HT-29 (cell line): ENCODE data around the gene NPC1L1. TPM values are rescaled to one million over a fixed set of nuclear protein-coding genes. Genes with fewer than 3 reads are reported as not detected.
A peak's percentile ranks its signal among the peaks of the same experiment; 100 is the strongest.

ENCODE experiments used
- DNase-seq: peaks from one replicate; pipeline ENCODE4 v3.0.0-alpha.2; 2015; ENCODE audit warnings: low spot score
- small RNA-seq: library from RNA; depleted of rRNA; stranded (forward); fragments of <200 nt; gene quantifications from one replicate; pipeline ENCODE3, GENCODE V24; 2014
- total RNA-seq: library from RNA; depleted of rRNA; stranded (reverse); fragments of >200 nt; shearing (Covaris generic); gene quantifications from 2 replicates; pipeline ENCODE4 v1.2.3, GENCODE V29; 2014; rRNA removed

NPC1L1 gene
- total RNA-seq, 1 experiment from 2014 or later: 0.31 TPM

DNA sequence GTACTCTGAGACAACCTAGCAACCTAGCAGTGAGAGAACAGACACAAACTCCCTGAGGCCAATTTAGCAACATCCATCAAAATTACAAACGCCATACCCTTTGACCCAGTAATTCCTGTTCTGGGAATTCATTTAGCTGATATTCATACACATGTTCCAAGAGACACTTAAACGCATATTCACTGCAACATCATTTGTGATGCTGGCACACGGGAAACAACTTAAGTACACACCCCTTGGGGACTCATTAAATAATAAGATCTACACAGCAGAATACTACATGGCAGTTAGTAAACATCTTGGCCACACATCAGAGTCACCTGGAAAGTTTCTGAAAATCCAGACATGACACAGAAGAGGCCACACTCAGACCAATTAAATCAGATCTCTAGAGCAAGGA, 68.3 kb downstream of the NPC1L1 start:
- peak; percentile 45 for DNase-seq

DNA sequence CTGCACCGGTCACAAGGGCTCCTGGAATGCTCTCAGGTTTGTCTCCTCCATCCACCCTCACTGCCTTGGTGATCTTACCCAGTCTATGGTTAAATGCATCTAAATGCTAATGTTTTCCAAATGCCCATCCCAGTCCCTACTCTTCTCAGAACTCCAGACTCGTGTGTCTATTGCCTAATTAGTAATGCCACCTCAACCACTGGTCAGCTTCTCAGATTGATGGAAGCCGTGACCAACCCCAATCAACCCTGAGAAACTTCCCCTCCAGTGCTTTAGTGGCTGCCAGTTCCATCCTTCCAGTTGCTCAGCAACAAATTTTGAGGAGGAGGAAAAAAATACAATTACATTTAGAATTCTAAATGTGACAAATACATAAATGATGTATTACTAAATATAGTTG, 69.3 kb downstream of the NPC1L1 start:
- DNase-seq: no peak

DNA sequence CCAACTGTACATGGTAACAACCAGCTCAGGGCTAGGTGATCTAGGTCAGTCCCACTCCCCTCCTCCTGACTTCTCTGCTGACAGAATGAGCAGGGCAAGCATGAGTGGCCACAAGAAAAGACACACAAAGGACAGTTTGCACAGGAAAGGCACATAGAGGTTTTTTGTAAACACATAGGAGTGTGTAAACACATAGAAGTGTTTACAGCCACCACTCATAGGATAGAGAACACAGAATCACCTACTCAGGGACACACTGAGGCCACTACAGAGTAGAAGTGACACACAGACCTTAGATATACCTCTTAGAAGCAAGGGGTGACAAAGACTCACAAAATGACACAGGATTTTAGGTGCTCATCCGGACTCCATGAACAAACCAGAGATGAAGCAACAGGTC, 69.7 kb downstream of the NPC1L1 start:
- DNase-seq: no peak

DNA sequence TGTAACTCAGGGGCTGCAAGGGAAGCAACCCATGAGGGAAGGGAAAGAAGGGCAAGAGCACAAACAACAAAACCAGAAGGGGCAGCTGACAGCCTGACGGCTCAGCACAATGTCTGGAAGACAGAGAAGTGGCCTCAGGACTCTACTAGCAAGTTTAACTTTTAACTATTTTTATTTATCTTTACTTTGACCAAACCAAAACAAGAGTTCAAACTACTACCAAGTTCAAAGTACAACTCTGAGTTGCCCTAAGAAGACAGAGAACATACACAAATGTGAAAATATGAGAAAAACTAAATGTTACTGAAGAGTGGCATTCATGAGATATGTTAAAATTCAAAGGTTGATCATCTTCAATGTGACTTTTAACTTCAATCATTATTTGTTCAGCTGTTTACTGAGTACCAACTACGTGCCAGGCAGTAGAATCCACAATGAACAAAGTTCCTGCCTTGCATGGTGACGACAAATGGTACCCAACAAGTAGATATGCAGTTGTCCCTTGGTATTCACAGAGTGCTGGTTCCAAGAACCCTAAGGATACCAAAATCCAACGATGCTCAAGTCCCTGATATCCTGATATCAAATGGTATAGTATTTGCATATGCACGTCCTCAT, 70.4 kb downstream of the NPC1L1 start:
- no peak for DNase-seq

DNA sequence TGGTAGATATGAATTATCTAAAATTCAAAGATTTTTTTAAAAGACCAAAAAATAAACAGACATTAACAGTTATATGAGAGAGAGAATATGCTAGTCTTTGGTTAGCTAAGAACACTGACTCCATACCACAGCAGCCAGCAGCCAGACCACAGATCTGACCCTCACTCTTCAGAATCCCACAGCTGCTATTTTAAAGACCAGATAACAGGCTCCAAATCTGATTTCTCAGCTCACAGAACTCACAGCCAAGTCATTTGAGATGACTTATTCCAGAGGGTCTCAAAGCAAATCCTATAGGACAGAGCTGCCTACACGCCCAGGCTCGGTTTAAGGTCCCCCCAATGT, 71.0 kb downstream of the NPC1L1 start:
- no peak for DNase-seq

- no peak for DNase-seq
Measured at GRCh38 chr7:44469461-44470134, 71.5 kb downstream of the NPC1L1 start.

DNA sequence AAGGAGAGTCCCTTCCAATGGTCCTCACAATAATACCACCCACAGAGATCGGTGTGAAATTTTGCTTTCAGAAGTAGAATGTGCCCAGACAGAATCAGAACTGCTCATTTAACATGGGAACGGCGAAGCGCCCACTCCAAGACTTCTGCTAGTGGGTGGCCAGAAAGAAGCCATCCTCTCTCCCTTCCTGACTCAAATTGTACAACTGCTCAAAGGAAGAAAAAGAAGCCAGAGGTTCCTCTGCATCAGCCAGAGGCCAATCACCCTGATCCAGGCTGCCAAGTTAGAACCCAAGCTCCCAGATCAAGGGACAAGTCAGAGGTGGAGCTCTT, 73.9 kb downstream of the NPC1L1 start:
- no peak for DNase-seq

DNA sequence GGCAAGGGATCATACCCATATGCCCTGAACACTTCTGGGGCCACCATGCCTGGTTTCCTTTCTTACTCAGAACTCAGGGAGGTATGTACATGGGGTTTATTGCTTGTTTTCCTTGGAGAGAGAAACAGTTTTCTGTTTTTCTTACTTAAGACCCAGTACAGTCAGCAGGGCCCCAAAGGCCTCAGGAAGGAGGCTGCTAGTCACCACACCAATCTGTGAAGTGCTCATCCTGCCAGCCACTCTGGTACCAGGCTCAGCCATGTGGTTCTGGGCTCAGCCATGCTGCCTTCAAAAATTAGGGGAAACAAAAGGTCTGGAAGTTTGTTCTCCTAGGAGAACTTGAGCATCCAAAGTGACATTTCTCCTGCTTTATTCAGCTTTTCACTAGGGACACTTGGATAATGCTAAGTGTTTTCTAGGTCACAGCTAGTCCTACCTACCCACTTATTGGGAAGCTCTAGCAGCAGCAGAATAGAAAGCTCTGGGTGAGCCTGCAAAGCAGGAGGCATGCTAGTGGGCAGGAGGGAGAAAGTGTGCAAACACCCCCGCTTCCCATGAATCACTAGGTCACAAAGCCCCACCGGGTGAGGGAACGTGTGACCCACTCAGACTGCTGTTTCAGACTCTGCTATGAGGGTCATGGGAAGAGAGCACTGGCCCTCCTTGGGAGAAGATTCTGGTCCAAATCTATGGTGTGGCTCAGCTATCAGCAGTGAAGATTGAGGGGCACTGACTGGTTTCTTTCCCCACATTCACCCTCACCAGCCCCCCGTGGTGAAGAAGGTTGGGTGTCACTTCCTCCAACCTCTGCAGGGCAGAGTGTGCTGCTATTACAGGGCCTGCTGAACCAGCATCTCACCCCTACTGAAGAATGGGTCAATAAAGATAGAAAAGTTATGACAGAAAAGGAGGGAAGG, 74.6 kb downstream of the NPC1L1 start:
- DNase-seq: no peak

DNA sequence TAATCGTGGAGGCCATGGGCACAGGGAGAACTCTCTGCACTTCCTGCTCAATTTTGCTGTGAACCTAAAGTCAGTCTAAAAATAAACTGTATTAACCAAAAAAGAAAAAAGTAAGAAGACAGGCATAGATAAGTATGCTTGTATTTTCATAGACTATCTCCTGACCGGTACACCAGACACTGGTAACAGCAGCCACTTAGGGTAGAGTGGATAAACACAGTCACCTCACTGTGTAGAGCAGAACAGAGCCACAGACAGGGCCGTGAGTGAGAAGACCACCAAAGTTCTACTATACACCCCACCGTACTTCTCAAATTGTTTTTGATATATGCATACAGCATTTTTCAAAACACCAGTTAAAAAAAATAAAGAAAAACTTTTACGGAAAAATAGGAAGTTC, 75.6 kb downstream of the NPC1L1 start:
- DNase-seq: no peak

DNA sequence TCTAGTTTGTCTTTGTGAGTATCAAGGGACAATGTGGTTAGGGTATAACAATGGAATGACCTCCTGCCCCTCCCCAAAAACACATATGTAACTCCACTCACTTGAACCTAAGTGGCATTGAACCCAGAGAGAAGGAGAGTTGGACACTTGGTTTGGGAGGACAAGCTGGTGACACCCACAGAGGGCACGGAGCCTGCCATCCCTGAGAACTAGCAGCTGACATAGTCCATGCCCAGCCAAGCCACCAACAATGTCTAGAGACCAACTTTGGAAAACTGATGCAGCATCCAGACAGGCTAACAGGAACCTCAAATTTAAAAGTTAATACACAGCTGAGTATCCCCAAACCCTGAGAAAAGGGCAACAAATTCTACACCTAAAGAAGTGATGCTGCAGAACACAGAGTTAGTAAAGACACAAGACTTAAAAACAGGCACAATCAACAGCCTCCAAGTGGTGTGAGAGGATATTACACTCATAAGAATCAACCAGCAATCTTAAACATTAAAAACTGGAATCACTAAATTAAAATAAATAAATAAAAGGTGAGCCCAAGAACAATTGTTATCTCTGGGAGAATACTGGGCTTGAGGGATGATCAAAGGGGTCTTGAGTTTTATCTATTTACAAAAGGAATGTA, 77.8 kb downstream of the NPC1L1 start:
- peak; percentile 22 for DNase-seq

Small RNAs within 50 kb of the gene (small RNA-seq; reads per million reads assigned to genes)
- not detected for gene RNU6-1097P

Other genes starting within 250 kb of the NPC1L1 start
- gene CAMK2B, start 215.7 kb downstream of the NPC1L1 start, total RNA-seq: 1.8 and 1.9 TPM in 2 replicates
- 47.7 and 53.4 TPM in 2 replicates for gene NUDCD3, start 50.7 kb downstream of the NPC1L1 start, total RNA-seq
- 147 and 164 TPM in 2 replicates for gene DDX56, start 32.6 kb upstream of the NPC1L1 start, total RNA-seq
- 119 and 134 TPM in 2 replicates for gene TMED4, start 40.9 kb upstream of the NPC1L1 start, total RNA-seq
- gene OGDH, start 65.3 kb upstream of the NPC1L1 start, total RNA-seq: 72.0 and 81.6 TPM in 2 replicates
- 37.7 and 41.0 TPM in 2 replicates for gene ZMIZ2, start 207.5 kb upstream of the NPC1L1 start, total RNA-seq